Activated CD4-positive, alpha-beta T cell treated with anti-CD3 and anti-CD28 coated beads, Interleukin-2, amount 10 ng/mL, durations not matched to agents 24 days and 14 days (primary cell): Measurements from ENCODE around the gene ZNF366. TPM values are rescaled to one million over a fixed set of nuclear protein-coding genes. Genes with fewer than 3 reads are reported as not detected.

Experiments used
- DNase-seq: peaks from one replicate; pipeline ENCODE4 v3.0.0; 2022
- H3K27ac Mint-ChIP-seq: one replicate; pipeline ENCODE4 v1.8.0; 2022; ENCODE audit warnings: mild to moderate bottlenecking, mixed read lengths
- H3K27me3 Mint-ChIP-seq: one replicate; pipeline ENCODE4 v1.8.0; 2022; ENCODE audit warnings: mixed read lengths
- H3K36me3 Mint-ChIP-seq: one replicate; pipeline ENCODE4 v1.8.0; 2022; ENCODE audit warnings: low read depth, mild to moderate bottlenecking, mixed read lengths
- H3K4me1 Mint-ChIP-seq: one replicate; pipeline ENCODE4 v1.8.0; 2021; ENCODE audit warnings: mixed read lengths
- H3K4me3 Mint-ChIP-seq: one replicate; pipeline ENCODE4 v1.8.0; 2022; ENCODE audit warnings: mild to moderate bottlenecking, moderate library complexity, mixed read lengths
- H3K9me3 Mint-ChIP-seq: one replicate; pipeline ENCODE4 v1.8.0; 2021; ENCODE audit warnings: mixed read lengths
- intact Hi-C: fragments of 100-400 bp; cut with micrococcal nuclease; formaldehyde crosslinking; loops from one replicate; pipeline ENCODE4 v1.15.1; 2023
- total RNA-seq: library from RNA; stranded (reverse); gene quantifications from 2 replicates; pipeline ENCODE4 v1.2.3, GENCODE V29; 2022

The ZNF366 gene
- total RNA-seq, 1 donor from 2014 or later: not detected

DNA sequence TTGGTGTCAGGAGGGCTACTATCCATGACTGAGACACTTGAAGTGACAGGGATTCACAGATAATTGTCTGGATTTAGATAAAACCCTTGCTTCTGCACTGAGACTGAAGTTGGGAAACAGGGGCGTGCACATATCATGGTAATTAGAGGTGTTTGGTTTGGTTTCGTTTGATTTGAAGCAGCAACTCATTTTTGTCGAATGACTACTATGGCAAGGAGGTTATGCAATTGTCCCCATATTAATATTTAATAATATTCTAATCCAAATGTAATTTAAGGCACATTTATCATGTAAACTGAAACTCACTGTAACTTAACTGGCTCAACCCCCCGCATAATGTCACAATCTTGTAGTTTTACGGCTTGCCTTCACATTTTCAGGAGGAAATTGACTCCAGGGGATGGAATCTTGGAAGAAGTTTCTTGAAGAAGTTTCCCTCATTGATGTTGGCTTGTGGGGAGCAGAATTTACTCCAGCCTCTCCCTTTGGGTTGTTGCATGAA is 12.5 kb downstream of the ZNF366 start:
- Mint-ChIP-seq H3K27me3 (peaks cover 17% of the 10 kb centered on the region), H3K27ac (no peak overlapping the region), H3K4me3 (no peak overlapping the region), H3K4me1 (no peaks in the 10 kb centered on the region), H3K9me3 (no peaks in the 10 kb centered on the region), H3K36me3 (no peaks in the 10 kb centered on the region)
- DNase-seq: no peak
- intact Hi-C loops: no loop called here

DNA sequence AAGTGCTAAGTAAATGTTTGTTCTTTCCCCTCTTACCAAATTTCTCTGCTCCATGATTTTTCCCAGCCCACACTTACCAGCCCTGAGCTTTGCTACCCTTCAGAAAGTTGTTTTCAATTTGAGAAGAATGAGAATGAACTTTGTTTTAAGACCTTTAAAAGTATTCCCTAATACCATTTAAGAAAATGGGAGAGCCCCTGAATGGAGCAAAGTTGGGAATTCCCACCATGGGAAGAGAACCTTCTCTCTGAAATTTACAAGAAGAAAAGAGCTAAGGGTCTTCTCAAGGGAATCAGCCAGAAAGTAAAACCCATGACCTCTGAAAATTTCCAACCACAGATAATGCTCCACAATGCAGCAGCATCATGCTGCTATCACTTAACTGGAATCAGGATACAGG is 17.7 kb downstream of the ZNF366 start:
- no peak overlapping the region for H3K27ac Mint-ChIP-seq
- H3K9me3 Mint-ChIP-seq: no peaks in the 10 kb centered on the region
- intact Hi-C loops: no loop called here
- peaks cover 13% of the 10 kb centered on the region for H3K27me3 Mint-ChIP-seq
- DNase-seq: no peak
- no peaks in the 10 kb centered on the region for H3K4me1 Mint-ChIP-seq
- H3K4me3 Mint-ChIP-seq: no peak overlapping the region
- H3K36me3 Mint-ChIP-seq: no peaks in the 10 kb centered on the region

DNA sequence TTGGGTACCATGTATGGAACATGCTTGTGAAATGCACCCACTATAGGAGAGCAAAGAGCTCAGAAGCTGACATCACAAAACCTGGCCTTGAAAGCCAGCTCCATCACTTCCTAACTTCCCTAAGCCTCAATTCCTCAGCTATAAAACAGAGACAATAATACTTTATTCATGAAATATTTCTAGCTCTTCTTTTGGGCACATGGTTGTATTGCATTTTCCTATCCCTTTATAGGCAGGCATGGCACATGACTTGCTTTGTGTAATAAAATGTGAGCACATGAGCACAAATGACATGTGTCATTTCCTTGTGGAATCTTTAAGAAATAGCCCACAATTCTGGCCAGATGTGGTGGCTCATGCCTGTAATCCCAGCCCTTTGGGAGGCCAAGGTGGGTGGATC is 18.5 kb downstream of the ZNF366 start:
- Mint-ChIP-seq H3K4me3 (no peak overlapping the region), H3K9me3 (no peaks in the 10 kb centered on the region), H3K27ac (no peak overlapping the region), H3K36me3 (no peaks in the 10 kb centered on the region), H3K27me3 (peaks cover 12% of the 10 kb centered on the region), H3K4me1 (no peaks in the 10 kb centered on the region)
- intact Hi-C loops: no loop called here
- DNase-seq: no peak

DNA sequence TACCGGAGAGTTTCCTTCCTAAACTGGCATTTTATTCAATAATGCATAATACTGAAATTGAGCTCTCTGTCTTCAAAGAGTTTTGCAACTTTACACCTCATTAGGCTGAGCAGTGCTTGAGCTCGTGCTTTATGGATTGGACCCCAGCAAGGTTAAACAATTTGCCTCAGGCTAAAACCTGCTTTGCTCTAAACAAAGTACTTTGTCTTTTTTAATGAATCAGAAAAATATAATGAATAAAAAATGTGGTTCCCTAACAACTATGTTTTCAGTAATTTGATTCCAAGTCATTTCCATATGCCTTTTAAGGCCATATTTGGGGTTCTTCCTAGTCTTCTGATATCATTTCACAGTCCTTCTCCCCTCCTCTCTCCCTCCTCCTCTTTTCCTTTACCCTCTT is 20.0 kb downstream of the ZNF366 start:
- no peaks in the 10 kb centered on the region for H3K9me3 Mint-ChIP-seq
- no peak overlapping the region for H3K27ac Mint-ChIP-seq
- H3K36me3 Mint-ChIP-seq: no peaks in the 10 kb centered on the region
- H3K4me3 Mint-ChIP-seq: no peak overlapping the region
- peaks cover 5% of the 10 kb centered on the region for H3K27me3 Mint-ChIP-seq
- no peaks in the 10 kb centered on the region for H3K4me1 Mint-ChIP-seq
- DNase-seq: no peak
- intact Hi-C loops: no loop called here

DNA sequence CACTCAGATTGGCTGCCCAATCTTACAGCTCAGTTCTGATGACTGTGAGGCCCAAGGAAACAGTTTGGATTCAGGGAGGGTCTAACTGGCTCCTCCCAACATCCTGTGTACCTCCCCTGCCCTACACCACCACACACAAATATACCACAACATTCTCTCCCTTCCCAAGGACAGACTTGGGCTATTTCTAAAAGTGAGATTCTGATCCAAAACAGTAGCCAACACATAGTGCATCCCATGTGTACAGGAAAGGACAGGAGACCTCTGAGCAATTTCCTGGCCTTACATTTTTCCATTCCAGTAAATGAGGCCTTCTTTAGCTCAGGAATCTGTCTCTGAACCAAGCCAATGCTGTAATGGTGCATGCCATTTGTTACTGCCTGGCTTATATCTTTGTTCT is 20.8 kb downstream of the ZNF366 start:
- H3K36me3 Mint-ChIP-seq: no peaks in the 10 kb centered on the region
- intact Hi-C loops: no loop called here
- H3K4me3 Mint-ChIP-seq: no peak overlapping the region
- no peak overlapping the region for H3K27ac Mint-ChIP-seq
- peaks cover 3% of the 10 kb centered on the region for H3K27me3 Mint-ChIP-seq
- no peak for DNase-seq
- H3K4me1 Mint-ChIP-seq: no peaks in the 10 kb centered on the region
- H3K9me3 Mint-ChIP-seq: no peaks in the 10 kb centered on the region

DNA sequence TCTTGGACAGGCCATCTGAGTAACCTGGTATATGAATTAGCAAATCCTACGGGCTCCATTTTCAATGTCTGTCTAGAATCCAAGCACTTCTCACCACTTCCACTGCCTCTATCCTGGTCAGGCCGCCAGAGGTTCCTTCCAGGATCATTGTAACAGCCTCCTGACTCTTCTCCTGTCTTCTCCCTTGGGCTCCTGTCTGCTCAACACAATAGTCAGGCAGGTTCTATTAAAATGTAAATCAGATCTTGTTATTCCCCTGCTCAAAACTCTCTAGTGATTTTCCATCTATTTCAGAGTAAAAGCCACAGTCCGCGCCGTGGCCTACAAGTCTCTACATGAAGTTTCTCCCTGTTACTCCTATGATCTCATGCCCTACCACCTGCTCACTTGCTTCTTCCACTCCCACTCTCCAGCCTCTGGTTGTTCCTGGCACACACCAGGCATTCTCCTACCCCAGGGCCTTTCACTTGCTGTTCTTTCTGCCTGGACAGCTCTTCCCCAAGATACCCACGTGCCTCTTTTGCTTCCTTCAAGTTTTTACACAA is 21.7 kb downstream of the ZNF366 start:
- Mint-ChIP-seq H3K27ac (no peak overlapping the region), H3K27me3 (no peaks in the 10 kb centered on the region), H3K9me3 (no peaks in the 10 kb centered on the region), H3K4me1 (no peaks in the 10 kb centered on the region), H3K4me3 (no peak overlapping the region), H3K36me3 (no peaks in the 10 kb centered on the region)
- intact Hi-C loops: no loop called here
- no peak for DNase-seq

DNA sequence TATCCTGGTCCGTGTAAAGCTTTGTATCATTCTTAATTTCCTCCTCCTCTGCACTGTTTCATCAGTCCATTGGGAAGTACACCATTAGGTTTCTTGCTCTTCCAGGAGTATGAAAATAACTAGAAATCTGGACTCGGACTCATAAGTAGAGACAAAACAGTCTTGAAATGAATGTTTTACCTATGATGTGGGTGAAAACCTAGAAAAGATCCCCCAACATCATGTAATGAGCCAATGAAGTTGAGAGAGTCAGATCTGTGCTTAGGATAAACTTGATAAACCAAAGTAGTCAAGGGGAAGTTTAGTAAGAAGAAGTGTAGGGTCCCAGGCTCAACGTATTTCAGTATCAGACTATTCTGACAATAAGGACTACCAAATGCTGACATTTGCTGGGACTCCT is 25.2 kb downstream of the ZNF366 start:
- Mint-ChIP-seq H3K27me3 (peaks cover 4% of the 10 kb centered on the region), H3K27ac (no peak overlapping the region), H3K4me1 (no peaks in the 10 kb centered on the region), H3K36me3 (no peaks in the 10 kb centered on the region), H3K9me3 (no peaks in the 10 kb centered on the region), H3K4me3 (no peak overlapping the region)
- intact Hi-C loops: no loop called here
- no peak for DNase-seq

DNA sequence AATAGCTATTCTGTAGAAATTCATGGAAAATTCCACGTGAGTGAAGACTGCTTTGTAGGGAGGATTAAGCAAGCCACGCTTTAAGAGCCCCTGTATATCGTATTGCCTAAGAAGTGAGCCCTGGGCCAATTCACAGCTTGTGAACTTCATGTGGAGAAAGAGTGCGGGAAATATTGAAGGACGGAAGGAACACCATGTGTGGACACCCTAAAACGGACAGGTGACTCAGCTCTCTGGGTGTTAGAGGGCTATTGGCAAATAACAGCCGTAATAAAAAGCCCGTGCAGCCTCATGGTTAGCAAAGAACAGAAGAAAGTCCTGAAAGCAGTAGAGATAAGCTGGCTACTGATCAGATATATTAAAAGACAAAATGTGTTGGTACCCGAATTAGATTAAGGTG is 26.4 kb downstream of the ZNF366 start:
- no peaks in the 10 kb centered on the region for H3K36me3 Mint-ChIP-seq
- H3K4me3 Mint-ChIP-seq: no peak overlapping the region
- intact Hi-C loops: no loop called here
- H3K4me1 Mint-ChIP-seq: no peaks in the 10 kb centered on the region
- H3K27ac Mint-ChIP-seq: no peak overlapping the region
- peaks cover 4% of the 10 kb centered on the region for H3K27me3 Mint-ChIP-seq
- DNase-seq: no peak
- H3K9me3 Mint-ChIP-seq: no peaks in the 10 kb centered on the region

DNA sequence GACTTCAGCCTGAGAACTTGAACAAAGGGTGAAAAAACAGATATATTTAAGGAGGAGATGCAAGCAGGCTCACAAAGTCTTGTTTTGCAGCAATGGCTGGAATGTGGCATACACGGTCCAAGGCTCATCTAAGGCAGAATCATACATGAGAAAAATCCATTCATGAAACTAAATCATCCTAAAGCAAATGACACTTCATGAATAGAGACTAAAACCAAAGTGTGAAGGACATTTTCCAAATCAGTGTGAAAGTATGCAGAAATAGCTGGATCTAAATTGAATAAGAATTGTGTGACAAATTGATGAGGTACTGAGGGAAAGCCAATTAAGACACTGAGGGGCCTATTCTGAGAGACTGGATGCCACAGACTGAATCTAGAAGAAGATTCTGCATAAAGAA is 27.3 kb downstream of the ZNF366 start:
- no peak overlapping the region for H3K4me3 Mint-ChIP-seq
- H3K4me1 Mint-ChIP-seq: no peaks in the 10 kb centered on the region
- H3K27me3 Mint-ChIP-seq: peaks cover 4% of the 10 kb centered on the region
- no peaks in the 10 kb centered on the region for H3K9me3 Mint-ChIP-seq
- intact Hi-C loops: no loop called here
- no peak for DNase-seq
- H3K27ac Mint-ChIP-seq: no peak overlapping the region
- H3K36me3 Mint-ChIP-seq: no peaks in the 10 kb centered on the region

DNA sequence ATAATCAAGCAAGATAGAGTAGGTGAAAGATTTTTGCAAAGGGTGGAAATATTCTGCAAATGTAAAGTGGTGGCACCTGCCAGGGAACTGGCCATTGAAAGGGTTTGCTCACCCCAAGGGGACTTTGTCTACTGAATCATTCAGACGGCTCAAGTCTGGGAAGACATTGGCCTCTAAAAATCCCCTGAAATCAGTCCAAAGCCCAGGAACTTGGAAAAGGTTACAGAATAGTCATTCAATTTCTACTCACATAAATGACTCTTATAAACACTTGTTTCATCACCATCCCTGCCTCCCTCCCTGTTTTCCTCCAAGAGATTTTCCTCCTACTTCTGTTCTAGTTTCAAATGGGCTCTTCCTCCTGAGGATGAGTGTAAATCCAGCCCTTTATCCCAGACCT is 28.5 kb downstream of the ZNF366 start:
- Mint-ChIP-seq H3K9me3 (no peaks in the 10 kb centered on the region), H3K36me3 (no peaks in the 10 kb centered on the region), H3K4me3 (no peak overlapping the region), H3K27ac (no peak overlapping the region), H3K27me3 (peaks cover 11% of the 10 kb centered on the region), H3K4me1 (no peaks in the 10 kb centered on the region)
- DNase-seq: no peak
- intact Hi-C loops: no loop called here

DNA sequence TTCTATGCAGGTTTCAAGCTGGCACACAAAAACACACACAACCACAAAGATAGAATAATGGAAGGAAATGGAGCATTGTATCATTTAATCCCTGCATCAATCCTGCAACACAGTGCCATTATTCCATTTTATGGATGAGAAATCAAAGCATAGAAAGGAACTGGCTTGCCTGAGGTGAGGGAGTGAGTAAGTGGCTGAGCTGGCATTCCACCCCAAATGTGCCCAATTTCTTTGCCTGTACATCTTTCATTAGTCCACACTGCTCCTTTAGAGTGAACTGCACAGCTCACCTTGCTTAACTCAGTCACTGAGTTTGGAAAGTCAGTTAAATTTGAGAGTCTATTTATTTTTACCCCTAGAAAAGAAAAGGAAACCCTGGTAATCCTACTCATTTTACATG is 28.9 kb downstream of the ZNF366 start:
- intact Hi-C loops: no loop called here
- H3K9me3 Mint-ChIP-seq: no peaks in the 10 kb centered on the region
- H3K27ac Mint-ChIP-seq: no peak overlapping the region
- H3K4me3 Mint-ChIP-seq: no peak overlapping the region
- no peaks in the 10 kb centered on the region for H3K4me1 Mint-ChIP-seq
- no peaks in the 10 kb centered on the region for H3K36me3 Mint-ChIP-seq
- no peak for DNase-seq
- H3K27me3 Mint-ChIP-seq: peaks cover 15% of the 10 kb centered on the region

DNA sequence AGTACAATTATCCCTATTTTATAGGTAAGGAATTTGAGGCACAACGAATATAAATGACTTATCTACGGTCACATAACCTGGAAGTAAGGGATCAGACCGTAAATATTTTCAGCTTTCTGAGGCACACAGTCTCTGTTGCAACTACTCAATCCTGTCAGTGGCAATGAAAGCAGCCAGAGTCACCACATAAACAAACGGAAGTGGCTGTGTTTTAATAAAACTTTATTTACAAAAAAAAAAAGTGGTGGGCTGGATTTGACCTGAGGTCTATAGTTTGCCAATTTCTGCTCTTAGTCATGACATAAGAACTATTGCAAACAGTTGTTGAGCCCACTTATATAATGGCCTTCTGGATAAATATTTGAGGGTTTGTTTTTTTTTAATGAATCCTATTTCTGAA is 29.6 kb downstream of the ZNF366 start:
- no peak overlapping the region for H3K4me3 Mint-ChIP-seq
- intact Hi-C loops: no loop called here
- H3K9me3 Mint-ChIP-seq: no peaks in the 10 kb centered on the region
- H3K36me3 Mint-ChIP-seq: no peaks in the 10 kb centered on the region
- no peak overlapping the region for H3K27ac Mint-ChIP-seq
- DNase-seq: no peak
- H3K27me3 Mint-ChIP-seq: peaks cover 19% of the 10 kb centered on the region
- H3K4me1 Mint-ChIP-seq: no peaks in the 10 kb centered on the region

DNA sequence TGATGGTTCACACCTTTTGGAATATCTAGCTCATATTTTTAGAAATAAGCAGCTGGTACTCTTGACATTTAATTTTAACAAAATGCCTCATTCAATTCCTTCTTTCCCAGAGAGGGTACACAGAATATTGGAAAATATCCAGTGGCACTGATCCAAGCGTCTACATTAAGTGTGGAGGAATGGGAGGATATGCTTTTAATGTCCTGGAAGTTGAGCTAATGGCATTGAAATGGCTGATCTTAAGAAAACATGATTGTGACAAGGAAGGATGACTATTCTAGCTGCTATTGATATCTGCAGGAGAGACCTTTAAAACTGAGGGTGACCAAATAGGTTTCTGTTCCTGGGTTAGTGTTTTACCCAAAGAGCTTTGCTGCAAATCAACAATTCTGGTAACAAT is 30.0 kb downstream of the ZNF366 start:
- Mint-ChIP-seq H3K4me3 (no peak overlapping the region), H3K36me3 (no peaks in the 10 kb centered on the region), H3K4me1 (no peaks in the 10 kb centered on the region), H3K9me3 (no peaks in the 10 kb centered on the region), H3K27me3 (peaks cover 19% of the 10 kb centered on the region), H3K27ac (no peak overlapping the region)
- DNase-seq: no peak
- intact Hi-C loops: no loop called here

DNA sequence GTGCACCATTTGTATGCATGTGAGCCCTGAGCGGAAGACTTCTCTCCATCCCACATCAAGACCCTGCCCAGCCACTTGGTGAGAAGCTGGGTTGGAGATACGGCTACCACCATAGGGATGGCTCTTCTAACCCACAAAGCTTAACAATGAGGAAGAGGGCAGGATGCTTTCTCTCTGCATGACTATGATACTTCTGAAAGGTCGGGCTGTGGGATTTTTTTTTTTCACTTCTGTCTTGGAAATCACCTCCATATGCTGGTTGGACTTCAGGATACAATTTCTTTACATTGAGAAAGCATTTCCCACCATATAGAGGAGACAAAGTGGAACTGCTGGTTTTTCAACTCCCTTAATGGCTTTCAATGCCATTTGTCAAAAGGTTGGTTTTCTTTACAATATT is 30.5 kb downstream of the ZNF366 start:
- Mint-ChIP-seq H3K4me3 (no peak overlapping the region), H3K36me3 (no peaks in the 10 kb centered on the region), H3K4me1 (no peaks in the 10 kb centered on the region), H3K9me3 (no peaks in the 10 kb centered on the region), H3K27me3 (peaks cover 19% of the 10 kb centered on the region), H3K27ac (no peak overlapping the region)
- intact Hi-C loops: no loop called here
- DNase-seq: no peak

DNA sequence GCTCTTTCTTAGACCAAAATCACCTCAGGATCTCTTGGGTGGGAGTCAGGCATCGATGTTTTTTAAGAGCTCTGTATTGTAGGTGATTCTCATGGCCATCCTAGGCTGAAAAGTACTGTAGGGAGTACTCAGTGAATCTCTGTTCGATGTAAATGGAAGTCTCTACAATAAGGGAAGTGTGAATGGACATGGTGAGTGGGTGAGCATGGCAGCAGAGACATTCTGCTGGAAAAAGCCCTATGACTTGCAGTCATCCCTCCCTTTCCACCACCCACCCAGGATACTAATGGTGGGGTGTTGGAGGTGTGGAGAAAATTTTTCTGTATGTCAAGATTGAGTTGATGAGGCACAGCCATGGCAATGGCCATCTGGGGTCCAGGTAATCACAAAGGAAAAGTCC is 30.9 kb downstream of the ZNF366 start:
- Mint-ChIP-seq H3K9me3 (no peaks in the 10 kb centered on the region), H3K36me3 (no peaks in the 10 kb centered on the region), H3K4me1 (no peaks in the 10 kb centered on the region), H3K4me3 (no peak overlapping the region), H3K27me3 (peaks cover 21% of the 10 kb centered on the region), H3K27ac (no peak overlapping the region)
- no peak for DNase-seq
- intact Hi-C loops: no loop called here
